Activated gamma-delta T cell (primary cell): Measurements from ENCODE around the gene BAX.
"Not testable (repeated sequence)": the region's sequence is repeated elsewhere in the genome, so short reads cannot be mapped to it uniquely, and the experiment has no call there.

ENCODE experiments used
- DNase-seq: peaks from one replicate; lab custom pipeline; 2025; lab: John Stamatoyannopoulos, UW
- total RNA-seq, 2 donors: gene quantifications; one replicate each; lab custom pipeline; 2026; lab: John Stamatoyannopoulos, UW

The BAX gene
- 54.2 to 59.4 reads per million in 2 donors for total RNA-seq

GRCh38 chr19:48954595-48955307 lies at the start of gene BAX:
TSS of gene BAX (plus strand) at chr19:48954875. CDS start at chr19:48954929, 54 bp downstream.
- DNase-seq = peak; percentile 77

GRCh38 chr19:48905664-48906063 lies 49.0 kb upstream of the BAX start:
- no peak for DNase-seq

GRCh38 chr19:48906324-48906723 lies 48.4 kb upstream of the BAX start:
- DNase-seq = no peak

GRCh38 chr19:48907671-48908070 lies 47.0 kb upstream of the BAX start:
- no peak for DNase-seq

- DNase-seq = not testable (repeated sequence)
Measured at GRCh38 chr19:48909424-48910077, 45.1 kb upstream of the BAX start.

- no peak for DNase-seq
Measured at GRCh38 chr19:48910803-48911202, 43.9 kb upstream of the BAX start.

GRCh38 chr19:48913114-48913889 lies 41.4 kb upstream of the BAX start:
- no peak for DNase-seq

GRCh38 chr19:48914181-48914580 lies 40.5 kb upstream of the BAX start:
- DNase-seq = no peak

GRCh38 chr19:48915757-48916156 lies 38.9 kb upstream of the BAX start:
- DNase-seq = no peak

GRCh38 chr19:48918071-48918470 lies 36.6 kb upstream of the BAX start:
- DNase-seq = no peak

GRCh38 chr19:48918801-48919247 lies 35.9 kb upstream of the BAX start:
- DNase-seq = no peak

- not testable (repeated sequence) for DNase-seq
Measured at GRCh38 chr19:48919271-48919670, 35.4 kb upstream of the BAX start.

GRCh38 chr19:48920949-48921348 lies 33.7 kb upstream of the BAX start:
- DNase-seq = no peak

- no peak for DNase-seq
Measured at GRCh38 chr19:48921721-48922500, 32.8 kb upstream of the BAX start.

GRCh38 chr19:48922548-48923490 lies 31.9 kb upstream of the BAX start:
- DNase-seq = no peak

GRCh38 chr19:48925240-48925843 lies 29.3 kb upstream of the BAX start:
- no peak for DNase-seq

- DNase-seq = not testable (repeated sequence)
Measured at GRCh38 chr19:48925890-48926289, 28.8 kb upstream of the BAX start.

GRCh38 chr19:48926909-48927308 lies 27.8 kb upstream of the BAX start:
- no peak for DNase-seq

- DNase-seq = not testable (repeated sequence)
Measured at GRCh38 chr19:48927692-48928091, 27.0 kb upstream of the BAX start.
